HCT116 (cell line): Measurements from ENCODE around the gene ASCL2. TPM values are rescaled to one million over a fixed set of nuclear protein-coding genes. Genes with fewer than 3 reads are reported as not detected.

Source experiments
- ATAC-seq: fragments of 200-7000 bp; cut with Tn5 transposase; 2 replicates; pipeline ENCODE4 v1.9.1; 2020; ENCODE audit warnings: mild to moderate bottlenecking, moderate library complexity
- BruUV-seq: library from RNA; stranded (reverse); fragments of 400-500 nt; replicated peaks from 2 replicates; lab custom pipeline; 2021; lab: Mats Ljungman, UMichigan
- CTCF ChIA-PET: fragments of 300-600 bp; sonication (Branson Sonifier 250); formaldehyde crosslinking; loops from one replicate; lab custom pipeline; 2021; ENCODE audit warnings: antibody characterized with exemption; lab: Charles Lee
- POLR2A ChIA-PET: fragments of 300-600, 350-600 bp; sonication (Branson Sonifier 250); formaldehyde crosslinking; loops from one replicate; lab custom pipeline; 2021; ENCODE audit warnings: antibody characterized with exemption; lab: Charles Lee
- RAD21 ChIA-PET, 2 experiments: fragments of 300-600 bp; sonication (Branson Sonifier 250); formaldehyde crosslinking; loops; one replicate each; lab custom pipeline; 2023; ENCODE audit warnings: low total read pairs in 2 of 2; ENCODE audit not compliant: uncharacterized antibody in 2 of 2, unreplicated experiment in 2 of 2, low non-redundant PET in 1 of 2; lab: Charles Lee
- DNase-seq: peaks from one replicate; pipeline ENCODE4 v3.0.0-alpha.2; 2010; ENCODE audit warnings: low read depth, low spot score
- H2AFZ ChIP-seq: fragments of 200-600 bp; shearing (Covaris generic), sonication (generic); 2 replicates; pipeline ENCODE4 v1.6.1; 2017; ENCODE audit warnings: low read depth, mixed run types, mixed read lengths, antibody characterized with exemption, low read length; ENCODE audit not compliant: poor library complexity, severe bottlenecking
- H3K27ac ChIP-seq: 2 replicates; pipeline ENCODE4 v1.5.1; 2012; ENCODE audit warnings: low read depth, low read length
- H3K27me3 ChIP-seq: fragments of 200-600 bp; sonication (generic); 2 replicates; pipeline ENCODE4 v1.6.1; 2016; ENCODE audit warnings: mixed run types, low read length, mixed read lengths; ENCODE audit not compliant: insufficient read depth
- H3K36me3 ChIP-seq, 2 experiments: fragments of 200-500 bp in 1 of 2; fragments of 200-600 bp in 1 of 2; sonication (Bioruptor generic) in 1 of 2; sonication (generic) in 1 of 2; 2 replicates each; pipeline versions ENCODE4 v1.5.1 to v1.6.1; 2014 to 2016; ENCODE audit warnings: low read length in 2 of 2, inconsistent platforms in 1 of 2, mixed read lengths in 1 of 2, mixed run types in 1 of 2; ENCODE audit not compliant: insufficient read depth in 2 of 2, control insufficient read depth in 1 of 2
- H3K4me1 ChIP-seq, 2 experiments: fragments of 200-600 bp in 1 of 2; sonication (generic) in 1 of 2; 2 replicates each; pipeline versions ENCODE4 v1.5.1 to v1.6.1; 2012 to 2017; ENCODE audit warnings: low read length in 2 of 2, inconsistent platforms in 1 of 2, mild to moderate bottlenecking in 1 of 2, mixed read lengths in 1 of 2, mixed run types in 1 of 2, moderate library complexity in 1 of 2; ENCODE audit not compliant: insufficient read depth in 2 of 2, control insufficient read depth in 1 of 2
- H3K4me2 ChIP-seq: fragments of 200-600 bp; sonication (generic); 2 replicates; pipeline ENCODE4 v1.6.1; 2017; ENCODE audit warnings: mixed run types, low read length, mixed read lengths
- H3K4me3 ChIP-seq, 2 experiments: fragments of 200-600 bp in 1 of 2; sonication (generic) in 1 of 2; replicated peaks in 1 of 2; 2 replicates each; pipeline ENCODE4 v1.5.1; 2011 to 2016; ENCODE audit warnings: low read length in 2 of 2, control low read depth in 1 of 2, low read depth in 1 of 2, mild to moderate bottlenecking in 1 of 2, mixed read lengths in 1 of 2, mixed run types in 1 of 2
- H3K79me2 ChIP-seq: fragments of 200-600 bp; sonication (generic); 2 replicates; pipeline ENCODE4 v1.6.1; 2017; ENCODE audit warnings: mild to moderate bottlenecking, mixed run types, low read length, moderate library complexity, mixed read lengths; ENCODE audit not compliant: insufficient read depth
- H3K9ac ChIP-seq: fragments of 200-600 bp; sonication (generic); 2 replicates; pipeline ENCODE4 v1.6.1; 2016; ENCODE audit warnings: low read length, mixed read lengths
- H3K9me2 ChIP-seq: fragments of 200-600 bp; sonication (generic), shearing (Covaris generic); 2 replicates; pipeline ENCODE4 v1.6.1; 2017; ENCODE audit warnings: mixed run types, mild to moderate bottlenecking, moderate library complexity; ENCODE audit not compliant: insufficient read depth
- H3K9me3 ChIP-seq, 2 experiments: fragments of 200-500 bp in 1 of 2; fragments of 200-600 bp in 1 of 2; sonication (Bioruptor generic) in 1 of 2; sonication (generic) in 1 of 2; 2 replicates each; pipeline ENCODE4 v1.6.1; 2014 to 2017; ENCODE audit warnings: low read length in 2 of 2, mixed read lengths in 2 of 2, inconsistent platforms in 1 of 2, low read depth in 1 of 2, mild to moderate bottlenecking in 1 of 2, mixed run types in 1 of 2, moderate library complexity in 1 of 2; ENCODE audit not compliant: control insufficient read depth in 1 of 2, insufficient read depth in 1 of 2
- H4K20me1 ChIP-seq: fragments of 200-600 bp; sonication (generic), shearing (Covaris generic); 2 replicates; pipeline ENCODE4 v1.6.1; 2017; ENCODE audit warnings: mixed run types, mild to moderate bottlenecking, moderate library complexity; ENCODE audit not compliant: insufficient read depth
- CBX3 ChIP-seq: IDR thresholded peaks from 2 replicates; pipeline ENCODE4 v1.6.1; 2012; ENCODE audit warnings: low read depth
- CEBPB ChIP-seq: IDR thresholded peaks from 2 replicates; pipeline ENCODE4 v1.6.1; 2012; ENCODE audit warnings: low read depth
- EGR1 ChIP-seq: IDR thresholded peaks from 2 replicates; pipeline ENCODE4 v1.6.1; 2012; ENCODE audit warnings: low read depth
- EZH2 ChIP-seq: fragments of 200-600 bp; sonication (generic); IDR thresholded peaks from 2 replicates; pipeline ENCODE4 v1.6.1; 2017; ENCODE audit warnings: antibody characterized with exemption, mixed run types
- FOSL1 ChIP-seq: IDR thresholded peaks from 2 replicates; pipeline ENCODE4 v1.6.1; 2012; ENCODE audit warnings: low read depth
- POLR2A ChIP-seq: IDR thresholded peaks from 2 replicates; pipeline ENCODE4 v1.7.0; 2011; ENCODE audit warnings: borderline replicate concordance; ENCODE audit not compliant: insufficient read depth, insufficient read length; ENCODE audit errors: extremely low read depth
- POLR2AphosphoS5 ChIP-seq: IDR thresholded peaks from 2 replicates; pipeline ENCODE4 v1.6.1; 2011; ENCODE audit warnings: mild to moderate bottlenecking, low read depth, low read length, moderate library complexity
- RAD21 ChIP-seq: IDR thresholded peaks from 2 replicates; pipeline ENCODE4 v1.6.1; 2012; ENCODE audit warnings: low read depth, mild to moderate bottlenecking
- SIN3A ChIP-seq: IDR thresholded peaks from 2 replicates; pipeline ENCODE4 v1.6.1; 2012; ENCODE audit warnings: low read depth
- SP1 ChIP-seq: IDR thresholded peaks from 2 replicates; pipeline ENCODE4 v1.6.1; 2012; ENCODE audit warnings: low read depth
- SRF ChIP-seq: IDR thresholded peaks from 2 replicates; pipeline ENCODE4 v1.6.1; 2012; ENCODE audit warnings: low read depth
- YY1 ChIP-seq: IDR thresholded peaks from 2 replicates; pipeline ENCODE4 v1.6.1; 2011; ENCODE audit warnings: low read length, low read depth, moderate library complexity, mild to moderate bottlenecking; ENCODE audit not compliant: insufficient replicate concordance; ENCODE audit errors: extremely low read depth
- ZNF274 ChIP-seq: fragments of 200-500 bp; sonication (Bioruptor generic); IDR thresholded peaks from 2 replicates; pipeline ENCODE4 v1.6.1; 2014; ENCODE audit warnings: mild to moderate bottlenecking, low read depth, low read length, inconsistent platforms
- intact Hi-C: fragments of 100-400 bp; cut with micrococcal nuclease; formaldehyde crosslinking; loops from 2 replicates; pipeline ENCODE4 v1.10.0; 2022
- total RNA-seq: library from RNA; stranded (reverse); gene quantifications from one replicate; pipeline ENCODE4 v1.2.1, GENCODE V29; 2021; ENCODE audit not compliant: unreplicated experiment
- TF ChIP-seq, protein P1 (sequence below): IDR thresholded peaks from 2 replicates; pipeline ENCODE4 v1.6.1; 2011; ENCODE audit warnings: mild to moderate bottlenecking, low read length, moderate library complexity; ENCODE audit not compliant: insufficient replicate concordance; ENCODE audit errors: extremely low read depth
- TF ChIP-seq, protein P2 (sequence below): IDR thresholded peaks from 2 replicates; pipeline ENCODE4 v1.6.1; 2012; ENCODE audit warnings: low read depth
- TF ChIP-seq, protein P3 (sequence below), 3 experiments: fragments of 200-600 bp in 1 of 3; sonication (generic) in 1 of 3; IDR thresholded peaks in 2 of 3; conservative IDR thresholded peaks in 1 of 3; 2 replicates each; pipeline ENCODE4 v1.5.1; 2012 to 2017; ENCODE audit warnings: low read depth in 2 of 3, low read length in 2 of 3, antibody characterized with exemption in 1 of 3, borderline replicate concordance in 1 of 3, control low read depth in 1 of 3, mild to moderate bottlenecking in 1 of 3, mixed read lengths in 1 of 3, mixed run types in 1 of 3, moderate library complexity in 1 of 3; ENCODE audit not compliant: insufficient read depth in 1 of 3

ASCL2 gene
- total RNA-seq, 1 experiment from 2014 or later = not detected

DNA sequence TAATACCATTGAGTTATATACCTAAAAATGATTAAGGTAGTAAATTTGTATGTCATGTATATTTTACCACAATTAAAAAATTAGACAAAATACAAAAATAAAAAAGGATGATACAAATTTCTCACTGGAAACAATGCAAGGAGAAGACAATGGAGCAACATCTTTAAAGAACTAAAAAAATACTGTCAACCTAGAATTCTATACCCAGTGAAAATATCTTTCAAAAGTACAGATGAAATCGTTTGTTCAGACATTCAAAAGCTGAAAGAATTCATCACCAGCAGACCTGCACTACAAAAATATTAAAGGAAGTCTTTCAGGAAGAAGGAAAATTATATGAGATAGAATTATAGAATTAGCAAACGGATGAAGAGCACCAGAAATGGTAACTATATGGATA lies 9.8 kb upstream of the ASCL2 start:
- BruUV-seq = no TSS peak
- Histone ChIP-seq H4K20me1 (no peaks in the 10 kb centered on the region), H3K9ac (no peak overlapping the region), H3K9me2 (no peaks in the 10 kb centered on the region), H3K36me3 (no peaks in the 10 kb centered on the region), H3K4me2 (no peak overlapping the region), H3K4me3 (no peak overlapping the region), H3K79me2 (no peaks in the 10 kb centered on the region), H3K27ac (no peak overlapping the region), H2AFZ (no peak overlapping the region), H3K9me3 (no peaks in the 10 kb centered on the region), H3K27me3 (no peaks in the 10 kb centered on the region), H3K4me1 (no peaks in the 10 kb centered on the region)
- RAD21 ChIA-PET = no interaction called here
- POLR2A ChIA-PET = no interaction called here
- TF ChIP-seq ZNF274 (no peak), SRF (no peak), RAD21 (no peak), SP1 (no peak), CBX3 (no peak), CEBPB (no peak), EZH2 (no peak), YY1 (no peak), FOSL1 (no peak), EGR1 (no peak), POLR2A (no peak), SIN3A (no peak), POLR2AphosphoS5 (no peak)
- TF ChIP-seq, protein P1, sequence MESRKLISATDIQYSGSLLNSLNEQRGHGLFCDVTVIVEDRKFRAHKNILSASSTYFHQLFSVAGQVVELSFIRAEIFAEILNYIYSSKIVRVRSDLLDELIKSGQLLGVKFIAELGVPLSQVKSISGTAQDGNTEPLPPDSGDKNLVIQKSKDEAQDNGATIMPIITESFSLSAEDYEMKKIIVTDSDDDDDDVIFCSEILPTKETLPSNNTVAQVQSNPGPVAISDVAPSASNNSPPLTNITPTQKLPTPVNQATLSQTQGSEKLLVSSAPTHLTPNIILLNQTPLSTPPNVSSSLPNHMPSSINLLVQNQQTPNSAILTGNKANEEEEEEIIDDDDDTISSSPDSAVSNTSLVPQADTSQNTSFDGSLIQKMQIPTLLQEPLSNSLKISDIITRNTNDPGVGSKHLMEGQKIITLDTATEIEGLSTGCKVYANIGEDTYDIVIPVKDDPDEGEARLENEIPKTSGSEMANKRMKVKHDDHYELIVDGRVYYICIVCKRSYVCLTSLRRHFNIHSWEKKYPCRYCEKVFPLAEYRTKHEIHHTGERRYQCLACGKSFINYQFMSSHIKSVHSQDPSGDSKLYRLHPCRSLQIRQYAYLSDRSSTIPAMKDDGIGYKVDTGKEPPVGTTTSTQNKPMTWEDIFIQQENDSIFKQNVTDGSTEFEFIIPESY = no peak
- TF ChIP-seq, protein P2, sequence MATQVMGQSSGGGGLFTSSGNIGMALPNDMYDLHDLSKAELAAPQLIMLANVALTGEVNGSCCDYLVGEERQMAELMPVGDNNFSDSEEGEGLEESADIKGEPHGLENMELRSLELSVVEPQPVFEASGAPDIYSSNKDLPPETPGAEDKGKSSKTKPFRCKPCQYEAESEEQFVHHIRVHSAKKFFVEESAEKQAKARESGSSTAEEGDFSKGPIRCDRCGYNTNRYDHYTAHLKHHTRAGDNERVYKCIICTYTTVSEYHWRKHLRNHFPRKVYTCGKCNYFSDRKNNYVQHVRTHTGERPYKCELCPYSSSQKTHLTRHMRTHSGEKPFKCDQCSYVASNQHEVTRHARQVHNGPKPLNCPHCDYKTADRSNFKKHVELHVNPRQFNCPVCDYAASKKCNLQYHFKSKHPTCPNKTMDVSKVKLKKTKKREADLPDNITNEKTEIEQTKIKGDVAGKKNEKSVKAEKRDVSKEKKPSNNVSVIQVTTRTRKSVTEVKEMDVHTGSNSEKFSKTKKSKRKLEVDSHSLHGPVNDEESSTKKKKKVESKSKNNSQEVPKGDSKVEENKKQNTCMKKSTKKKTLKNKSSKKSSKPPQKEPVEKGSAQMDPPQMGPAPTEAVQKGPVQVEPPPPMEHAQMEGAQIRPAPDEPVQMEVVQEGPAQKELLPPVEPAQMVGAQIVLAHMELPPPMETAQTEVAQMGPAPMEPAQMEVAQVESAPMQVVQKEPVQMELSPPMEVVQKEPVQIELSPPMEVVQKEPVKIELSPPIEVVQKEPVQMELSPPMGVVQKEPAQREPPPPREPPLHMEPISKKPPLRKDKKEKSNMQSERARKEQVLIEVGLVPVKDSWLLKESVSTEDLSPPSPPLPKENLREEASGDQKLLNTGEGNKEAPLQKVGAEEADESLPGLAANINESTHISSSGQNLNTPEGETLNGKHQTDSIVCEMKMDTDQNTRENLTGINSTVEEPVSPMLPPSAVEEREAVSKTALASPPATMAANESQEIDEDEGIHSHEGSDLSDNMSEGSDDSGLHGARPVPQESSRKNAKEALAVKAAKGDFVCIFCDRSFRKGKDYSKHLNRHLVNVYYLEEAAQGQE = no peak
- TF ChIP-seq, protein P3, sequence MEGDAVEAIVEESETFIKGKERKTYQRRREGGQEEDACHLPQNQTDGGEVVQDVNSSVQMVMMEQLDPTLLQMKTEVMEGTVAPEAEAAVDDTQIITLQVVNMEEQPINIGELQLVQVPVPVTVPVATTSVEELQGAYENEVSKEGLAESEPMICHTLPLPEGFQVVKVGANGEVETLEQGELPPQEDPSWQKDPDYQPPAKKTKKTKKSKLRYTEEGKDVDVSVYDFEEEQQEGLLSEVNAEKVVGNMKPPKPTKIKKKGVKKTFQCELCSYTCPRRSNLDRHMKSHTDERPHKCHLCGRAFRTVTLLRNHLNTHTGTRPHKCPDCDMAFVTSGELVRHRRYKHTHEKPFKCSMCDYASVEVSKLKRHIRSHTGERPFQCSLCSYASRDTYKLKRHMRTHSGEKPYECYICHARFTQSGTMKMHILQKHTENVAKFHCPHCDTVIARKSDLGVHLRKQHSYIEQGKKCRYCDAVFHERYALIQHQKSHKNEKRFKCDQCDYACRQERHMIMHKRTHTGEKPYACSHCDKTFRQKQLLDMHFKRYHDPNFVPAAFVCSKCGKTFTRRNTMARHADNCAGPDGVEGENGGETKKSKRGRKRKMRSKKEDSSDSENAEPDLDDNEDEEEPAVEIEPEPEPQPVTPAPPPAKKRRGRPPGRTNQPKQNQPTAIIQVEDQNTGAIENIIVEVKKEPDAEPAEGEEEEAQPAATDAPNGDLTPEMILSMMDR (IDR thresholded peaks at IDR 0.05 in 2 of 3, conservative IDR thresholded peaks at IDR 0.05 in 1 of 3; ENCODE audit: borderline replicate concordance in 1 of 3, insufficient read depth in 1 of 3, low read depth in 2 of 3, low read length in 2 of 3) = no peak
- ATAC-seq (no peak), DNase-seq (no peak)
- intact Hi-C loops = no loop called here
- CTCF ChIA-PET = no interaction called here
